ENCODE data around the gene CPXM1. TPM values are rescaled to one million over a fixed set of nuclear protein-coding genes. Genes with fewer than 3 reads are reported as not detected.

Gene CPXM1
- total RNA-seq, 1 donor: 0.10 TPM

- Histone ChIP-seq H3K27me3 (ENCODE audit: insufficient read depth, low read length) (peaks cover 25% of the 10 kb centered on the region), H3K9me3 (ENCODE audit: low read depth, low read length) (no peaks in the 10 kb centered on the region), H3K4me1 (ENCODE audit: insufficient read depth, low read length) (peaks cover 24% of the 10 kb centered on the region), H3K4me3 (ENCODE audit: low read length) (no peak overlapping the region)
These were observed 1.6 kb downstream of the CPXM1 start for GRCh38 chr20:2798814-2799213.

- Histone ChIP-seq H3K9me3 (ENCODE audit: low read depth, low read length) (no peaks in the 10 kb centered on the region), H3K27me3 (ENCODE audit: insufficient read depth, low read length) (peaks cover 23% of the 10 kb centered on the region), H3K4me3 (ENCODE audit: low read length) (no peak overlapping the region), H3K4me1 (ENCODE audit: insufficient read depth, low read length) (peaks cover 24% of the 10 kb centered on the region)
These were observed 2.2 kb downstream of the CPXM1 start for GRCh38 chr20:2798095-2798805.

DNA sequence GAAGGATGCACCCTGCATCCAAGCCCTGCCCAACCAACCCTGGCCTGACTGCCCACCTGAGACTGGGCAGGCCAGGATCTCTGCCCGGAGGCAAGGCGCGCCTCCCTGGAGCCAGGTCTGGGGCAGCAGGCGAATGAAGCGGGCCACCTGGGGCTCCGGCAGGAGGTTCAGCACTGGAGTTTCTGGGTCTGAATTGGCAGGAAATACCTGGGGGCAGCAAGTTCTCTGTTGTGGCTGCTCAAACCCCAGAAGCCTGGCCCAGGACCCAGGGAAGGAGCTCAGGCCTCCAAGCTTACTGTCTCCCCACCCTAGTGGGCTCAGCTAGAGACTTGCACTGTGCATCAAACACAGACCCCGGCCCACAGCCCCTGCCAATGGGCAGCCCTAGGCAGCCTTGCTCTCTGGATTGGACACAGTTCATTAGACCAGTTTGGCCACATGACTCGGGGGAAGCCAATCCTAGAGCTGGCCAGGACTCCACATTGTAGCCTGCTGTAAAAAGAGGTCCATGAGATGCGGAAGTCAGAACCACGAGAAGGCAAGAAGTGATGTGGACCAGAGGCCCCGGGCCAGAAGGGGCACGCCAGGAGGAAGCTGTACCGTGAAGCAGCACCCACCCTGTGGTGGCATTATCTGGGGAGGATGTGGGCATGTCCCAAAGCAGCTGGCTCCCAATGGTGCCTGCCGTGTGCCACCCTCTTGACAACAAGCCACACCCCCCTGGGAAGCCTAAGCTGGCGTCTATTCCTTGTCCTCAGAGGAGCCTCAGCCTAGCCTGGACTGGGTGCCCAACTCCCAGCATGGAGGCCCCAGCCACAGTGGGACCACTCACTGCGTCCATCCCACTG lies 3.1 kb downstream of the CPXM1 start:
- peaks cover 23% of the 10 kb centered on the region for H3K27me3 ChIP-seq (ENCODE audit: insufficient read depth, low read length)
- no peaks in the 10 kb centered on the region for H3K9me3 ChIP-seq (ENCODE audit: low read depth, low read length)
- no peak overlapping the region for H3K4me3 ChIP-seq (ENCODE audit: low read length)
- peaks cover 24% of the 10 kb centered on the region for H3K4me1 ChIP-seq (ENCODE audit: insufficient read depth, low read length)

DNA sequence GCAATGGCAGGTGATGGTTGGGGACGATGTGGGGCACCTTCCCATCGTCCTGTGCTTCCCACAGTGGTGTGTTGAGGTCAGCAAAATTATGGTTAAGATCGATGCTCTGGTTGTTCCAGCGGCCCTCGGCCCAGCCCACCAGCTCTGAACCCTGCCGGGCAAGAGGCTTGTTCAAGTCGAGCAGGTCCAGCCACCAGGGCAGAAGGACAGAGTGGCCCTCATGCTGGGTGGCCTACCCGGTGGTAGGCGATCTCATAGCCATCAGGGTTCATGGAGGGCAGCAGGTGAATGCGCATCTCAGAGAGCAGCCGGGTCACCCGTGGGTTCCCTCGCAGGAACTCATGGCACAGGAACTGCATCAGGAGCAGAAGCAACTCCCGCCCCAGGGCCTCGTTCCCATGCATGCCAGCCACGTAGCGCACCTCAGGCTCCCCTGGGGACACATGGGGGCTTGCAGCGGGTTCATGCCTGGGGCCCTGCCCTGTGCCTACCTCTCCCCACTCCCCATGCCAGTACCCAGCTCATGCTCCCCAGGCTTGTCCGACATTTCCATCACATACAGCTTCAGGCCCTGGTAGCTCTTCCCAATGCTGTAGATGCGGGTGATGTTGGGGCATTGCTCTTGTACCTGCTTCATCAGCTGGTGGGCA lies 4.3 kb downstream of the CPXM1 start:
- Histone ChIP-seq H3K9me3 (ENCODE audit: low read depth, low read length) (no peaks in the 10 kb centered on the region), H3K4me3 (ENCODE audit: low read length) (no peak overlapping the region), H3K4me1 (ENCODE audit: insufficient read depth, low read length) (peaks cover 19% of the 10 kb centered on the region), H3K27me3 (ENCODE audit: insufficient read depth, low read length) (peaks cover 17% of the 10 kb centered on the region)

DNA sequence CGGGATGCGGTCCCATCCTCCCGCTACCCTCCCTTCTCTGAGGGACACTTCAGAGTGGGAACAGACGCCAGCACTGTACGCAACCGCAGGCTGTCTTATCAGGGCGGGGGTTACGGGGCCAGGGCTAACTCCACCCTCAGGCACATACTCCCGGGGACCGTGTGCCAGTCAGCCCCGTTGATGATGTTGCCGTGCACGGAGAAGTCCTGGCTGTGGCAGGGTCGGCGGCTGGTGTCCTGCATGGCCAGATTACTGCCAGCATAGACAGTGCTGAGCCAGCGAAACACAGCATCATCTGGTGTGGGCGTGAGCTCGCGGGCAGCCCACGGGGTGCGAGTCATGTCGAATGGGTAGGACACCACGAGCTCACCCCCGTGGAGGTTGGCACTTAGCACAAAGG lies 5.0 kb downstream of the CPXM1 start:
- H3K9me3 ChIP-seq (ENCODE audit: low read depth, low read length): no peaks in the 10 kb centered on the region
- H3K27me3 ChIP-seq (ENCODE audit: insufficient read depth, low read length): peaks cover 12% of the 10 kb centered on the region
- no peak overlapping the region for H3K4me3 ChIP-seq (ENCODE audit: low read length)
- peaks cover 13% of the 10 kb centered on the region for H3K4me1 ChIP-seq (ENCODE audit: insufficient read depth, low read length)

GRCh38 chr20:2794866-2795447 lies 5.5 kb downstream of the CPXM1 start:
- Histone ChIP-seq H3K4me3 (ENCODE audit: low read length) (no peak overlapping the region), H3K27me3 (ENCODE audit: insufficient read depth, low read length) (peaks cover 9% of the 10 kb centered on the region), H3K9me3 (ENCODE audit: low read depth, low read length) (no peaks in the 10 kb centered on the region), H3K4me1 (ENCODE audit: insufficient read depth, low read length) (peaks cover 10% of the 10 kb centered on the region)

DNA sequence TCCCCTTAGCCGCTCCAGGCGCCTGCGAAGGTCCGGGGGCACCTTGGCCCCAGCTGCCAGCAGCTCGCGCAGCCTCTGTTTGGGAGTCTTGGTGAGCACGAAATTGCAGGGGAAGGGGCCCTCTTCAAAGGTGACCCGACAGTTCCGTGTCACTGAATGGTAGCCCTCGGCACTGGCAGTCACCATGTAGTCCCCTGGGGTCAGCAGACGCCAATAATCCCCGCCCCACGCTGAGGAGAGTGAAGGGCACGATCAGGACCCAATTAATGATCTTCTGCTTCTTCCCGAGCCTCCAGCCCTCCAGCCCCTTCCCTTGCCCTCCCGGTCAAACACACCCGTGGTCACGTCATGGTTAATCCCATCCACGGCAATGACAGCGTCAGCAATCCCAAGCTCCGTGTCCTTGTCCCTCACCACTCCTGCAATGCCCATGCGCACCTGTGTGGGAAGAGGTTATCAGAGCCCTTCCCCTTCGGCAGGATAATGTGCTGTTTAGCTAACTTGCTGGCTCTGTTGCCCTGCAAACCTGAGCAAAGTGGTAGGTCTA lies 6.2 kb downstream of the CPXM1 start:
- peaks cover 3% of the 10 kb centered on the region for H3K4me1 ChIP-seq (ENCODE audit: insufficient read depth, low read length)
- no peaks in the 10 kb centered on the region for H3K9me3 ChIP-seq (ENCODE audit: low read depth, low read length)
- H3K27me3 ChIP-seq (ENCODE audit: insufficient read depth, low read length): peaks cover 3% of the 10 kb centered on the region
- no peak overlapping the region for H3K4me3 ChIP-seq (ENCODE audit: low read length)

DNA sequence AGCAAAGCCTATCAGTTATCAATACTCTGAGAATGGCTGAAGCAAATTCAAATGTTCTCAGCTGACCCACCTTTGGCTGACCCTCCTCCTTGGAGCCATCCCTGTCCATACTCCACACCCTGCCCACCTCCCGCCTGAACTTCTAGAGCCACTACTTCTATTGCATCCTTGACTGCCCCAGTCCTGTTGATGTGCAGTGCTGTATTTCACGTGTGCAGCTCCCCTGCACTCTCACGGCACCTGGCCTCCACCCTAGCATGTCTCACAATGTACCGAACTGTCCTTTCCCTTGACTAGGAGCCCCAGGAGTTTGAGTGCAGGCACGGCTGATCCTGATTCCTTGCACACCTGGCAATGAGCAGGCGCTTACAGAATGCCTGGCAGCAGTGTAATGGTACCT lies 7.0 kb downstream of the CPXM1 start:
- Histone ChIP-seq H3K9me3 (ENCODE audit: low read depth, low read length) (no peaks in the 10 kb centered on the region), H3K27me3 (ENCODE audit: insufficient read depth, low read length) (no peaks in the 10 kb centered on the region), H3K4me1 (ENCODE audit: insufficient read depth, low read length) (no peaks in the 10 kb centered on the region), H3K4me3 (ENCODE audit: low read length) (no peak overlapping the region)

- no peaks in the 10 kb centered on the region for H3K4me1 ChIP-seq (ENCODE audit: insufficient read depth, low read length)
- no peak overlapping the region for H3K4me3 ChIP-seq (ENCODE audit: low read length)
- H3K9me3 ChIP-seq (ENCODE audit: low read depth, low read length): no peaks in the 10 kb centered on the region
- peaks cover 5% of the 10 kb centered on the region for H3K27me3 ChIP-seq (ENCODE audit: insufficient read depth, low read length)
These were observed 16.4 kb downstream of the CPXM1 start for GRCh38 chr20:2783908-2784566.

DNA sequence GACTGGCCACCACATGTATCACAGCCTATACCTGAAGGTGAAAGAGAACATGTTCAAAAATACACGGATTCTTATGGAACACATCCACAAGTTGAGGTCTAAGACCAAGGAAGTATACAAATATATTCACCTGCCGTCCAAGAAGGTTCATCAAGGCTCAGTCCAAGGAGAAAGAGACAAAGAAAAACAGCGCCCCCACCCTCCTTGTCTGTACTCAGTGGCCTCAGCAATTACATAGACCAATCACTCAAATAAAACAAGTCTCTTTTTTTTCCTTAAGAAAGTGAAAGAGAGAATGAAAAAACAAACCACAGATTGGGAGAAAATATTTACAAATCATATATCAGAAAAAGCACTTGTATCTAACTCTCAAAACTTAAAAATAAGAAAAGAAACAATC lies 19.5 kb downstream of the CPXM1 start:
- Histone ChIP-seq H3K4me3 (ENCODE audit: low read length) (no peak overlapping the region), H3K9me3 (ENCODE audit: low read depth, low read length) (no peaks in the 10 kb centered on the region), H3K4me1 (ENCODE audit: insufficient read depth, low read length) (no peaks in the 10 kb centered on the region), H3K27me3 (ENCODE audit: insufficient read depth, low read length) (peaks cover 5% of the 10 kb centered on the region)

- H3K9me3 ChIP-seq (ENCODE audit: low read depth, low read length): no peaks in the 10 kb centered on the region
- H3K4me1 ChIP-seq (ENCODE audit: insufficient read depth, low read length): no peaks in the 10 kb centered on the region
- H3K27me3 ChIP-seq (ENCODE audit: insufficient read depth, low read length): peaks cover 5% of the 10 kb centered on the region
- H3K4me3 ChIP-seq (ENCODE audit: low read length): no peak overlapping the region
These were observed 21.7 kb downstream of the CPXM1 start for GRCh38 chr20:2778602-2779321.

DNA sequence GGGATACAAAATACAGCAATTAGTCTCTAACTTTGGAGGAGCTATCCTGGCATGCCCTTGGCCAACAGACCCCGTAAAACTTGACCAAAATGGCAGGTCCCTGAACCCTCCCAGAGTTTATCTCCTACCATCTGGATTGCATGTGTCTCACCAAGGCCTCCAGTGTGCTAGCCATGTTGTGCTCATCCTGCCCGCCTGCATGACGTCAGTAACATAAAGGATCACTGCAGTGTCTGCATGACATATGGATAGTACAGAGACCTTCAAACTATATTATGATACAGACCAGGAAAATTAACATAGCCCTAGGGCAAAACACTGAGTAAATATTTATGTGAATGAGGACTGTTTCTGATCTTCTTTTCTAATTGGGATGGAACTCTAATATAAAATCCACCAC lies 25.3 kb downstream of the CPXM1 start:
- no peak overlapping the region for H3K4me3 ChIP-seq (ENCODE audit: low read length)
- no peaks in the 10 kb centered on the region for H3K9me3 ChIP-seq (ENCODE audit: low read depth, low read length)
- H3K4me1 ChIP-seq (ENCODE audit: insufficient read depth, low read length): peaks cover 5% of the 10 kb centered on the region
- H3K27me3 ChIP-seq (ENCODE audit: insufficient read depth, low read length): no peaks in the 10 kb centered on the region

DNA sequence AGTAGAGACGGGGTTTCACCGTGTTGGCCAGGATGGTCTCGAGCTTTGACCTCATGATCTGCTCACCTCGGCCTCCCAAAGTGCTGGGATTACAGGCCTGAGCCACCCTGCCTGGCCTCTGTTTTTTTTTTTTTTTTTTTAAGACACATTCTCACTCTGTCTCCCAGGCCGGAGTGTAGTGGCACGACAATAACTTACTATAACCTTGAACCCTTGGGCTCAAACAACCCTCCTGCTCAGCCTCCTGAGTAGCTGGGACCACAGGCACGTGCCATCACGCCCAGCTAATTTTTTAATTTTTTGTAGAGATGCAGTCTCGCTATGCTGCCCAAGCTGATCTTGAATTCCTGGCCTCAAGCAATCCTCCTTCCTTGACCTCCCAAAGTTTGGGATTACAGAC lies 26.6 kb downstream of the CPXM1 start:
- H3K27me3 ChIP-seq (ENCODE audit: insufficient read depth, low read length): no peaks in the 10 kb centered on the region
- no peaks in the 10 kb centered on the region for H3K9me3 ChIP-seq (ENCODE audit: low read depth, low read length)
- H3K4me3 ChIP-seq (ENCODE audit: low read length): no peak overlapping the region
- peaks cover 5% of the 10 kb centered on the region for H3K4me1 ChIP-seq (ENCODE audit: insufficient read depth, low read length)

GRCh38 chr20:2771631-2772080 lies 28.8 kb downstream of the CPXM1 start:
- Histone ChIP-seq H3K27me3 (ENCODE audit: insufficient read depth, low read length) (no peaks in the 10 kb centered on the region), H3K4me3 (ENCODE audit: low read length) (no peak overlapping the region), H3K4me1 (ENCODE audit: insufficient read depth, low read length) (peaks cover 5% of the 10 kb centered on the region), H3K9me3 (ENCODE audit: low read depth, low read length) (no peaks in the 10 kb centered on the region)

Data from mononuclear cell (primary cell).